Neural cell (in vitro differentiated cells): Measurements from ENCODE around the gene BMP7. TPM values are rescaled to one million over a fixed set of nuclear protein-coding genes. Genes with fewer than 3 reads are reported as not detected.

Experiments
- H2AFZ ChIP-seq: fragments of 200-600, 300-800 bp; sonication (generic), shearing (Covaris generic); 2 replicates; pipeline ENCODE4 v1.6.0; 2014; ENCODE audit warnings: low read depth, mild to moderate bottlenecking, antibody characterized with exemption, low read length, moderate library complexity
- H3F3A ChIP-seq: fragments of 200-600 bp; shearing (Covaris generic); 2 replicates; pipeline ENCODE4 v1.6.1; 2016; ENCODE audit warnings: mild to moderate bottlenecking, moderate library complexity, mixed read lengths, antibody characterized with exemption, low read length; ENCODE audit not compliant: insufficient read depth, poor library complexity, severe bottlenecking
- H3K27ac ChIP-seq: fragments of 200-600, 300-800 bp; sonication (generic), shearing (Covaris generic); 2 replicates; pipeline ENCODE4 v1.5.1; 2014; ENCODE audit warnings: mild to moderate bottlenecking, low read length, moderate library complexity
- H3K27me3 ChIP-seq: fragments of 300-800, 200-600 bp; sonication (generic), shearing (Covaris generic); 2 replicates; pipeline ENCODE4 v1.6.0; 2014; ENCODE audit warnings: mild to moderate bottlenecking, low read depth, low read length, moderate library complexity; ENCODE audit not compliant: insufficient read depth
- H3K36me3 ChIP-seq: fragments of 300-800, 200-600 bp; sonication (generic), shearing (Covaris generic); 2 replicates; pipeline ENCODE4 v1.5.1; 2014; ENCODE audit warnings: mild to moderate bottlenecking, antibody characterized with exemption, low read length, moderate library complexity; ENCODE audit not compliant: insufficient read depth
- H3K4me2 ChIP-seq: fragments of 300-800, 200-600 bp; sonication (generic), shearing (Covaris generic); 2 replicates; pipeline ENCODE4 v1.6.0; 2014; ENCODE audit warnings: mild to moderate bottlenecking, low read length
- H3K4me3 ChIP-seq: fragments of 300-800, 200-600 bp; sonication (generic), shearing (Covaris generic); 2 replicates; pipeline ENCODE4 v1.5.1; 2014; ENCODE audit warnings: mild to moderate bottlenecking, low read length, moderate library complexity
- H3K79me2 ChIP-seq: fragments of 200-600 bp; shearing (Covaris generic); replicated peaks from 2 replicates; pipeline ENCODE4 v1.6.0; 2014; ENCODE audit warnings: mild to moderate bottlenecking, low read length, moderate library complexity; ENCODE audit not compliant: insufficient read depth
- H3K9ac ChIP-seq: fragments of 300-800, 200-600 bp; sonication (generic), shearing (Covaris generic); 2 replicates; pipeline ENCODE4 v1.6.1; 2016; ENCODE audit warnings: mild to moderate bottlenecking, low read length, mixed read lengths
- H3K9me2 ChIP-seq: fragments of 200-600 bp; shearing (Covaris generic); 2 replicates; pipeline ENCODE4 v1.6.1; 2016; ENCODE audit warnings: mild to moderate bottlenecking, low read length, mixed read lengths; ENCODE audit not compliant: insufficient read depth
- H3K9me3 ChIP-seq: fragments of 200-600, 300-800 bp; sonication (generic), shearing (Covaris generic); 2 replicates; pipeline ENCODE4 v1.6.1; 2016; ENCODE audit warnings: mild to moderate bottlenecking, mixed run types, low read length, moderate library complexity, mixed read lengths
- H4K20me1 ChIP-seq: fragments of 200-600 bp; shearing (Covaris generic); 2 replicates; pipeline ENCODE4 v1.6.1; 2016; ENCODE audit warnings: mild to moderate bottlenecking, mixed run types; ENCODE audit not compliant: insufficient read depth
- CTCF ChIP-seq: fragments of 450-650 bp; IDR thresholded peaks from 2 replicates; pipeline ENCODE4 v1.5.1; 2014; ENCODE audit warnings: antibody characterized with exemption, mild to moderate bottlenecking, moderate library complexity; ENCODE audit not compliant: poor library complexity, severe bottlenecking
- EP300 ChIP-seq: fragments of 450-650 bp; conservative IDR thresholded peaks from 2 replicates; pipeline ENCODE4 v1.6.1; 2014; ENCODE audit warnings: antibody characterized with exemption, mild to moderate bottlenecking, moderate library complexity; ENCODE audit not compliant: poor library complexity, severe bottlenecking
- EZH2 ChIP-seq: fragments of 200-600, 300-800 bp; shearing (Covaris generic), sonication (generic); IDR thresholded peaks from 2 replicates; pipeline ENCODE4 v1.6.1; 2014; ENCODE audit warnings: antibody characterized with exemption, low read length, borderline replicate concordance, mild to moderate bottlenecking; ENCODE audit not compliant: insufficient read depth, poor library complexity, severe bottlenecking
- MXI1 ChIP-seq: fragments of 450-650 bp; conservative IDR thresholded peaks from 2 replicates; pipeline ENCODE4 v1.6.1; 2014; ENCODE audit warnings: antibody characterized with exemption, mild to moderate bottlenecking; ENCODE audit not compliant: poor library complexity, severe bottlenecking
- POLR2AphosphoS5 ChIP-seq: IDR thresholded peaks from 2 replicates; pipeline ENCODE4 v1.6.1; 2012
- RAD21 ChIP-seq: fragments of 450-650 bp; conservative IDR thresholded peaks from 2 replicates; pipeline ENCODE4 v1.6.1; 2014; ENCODE audit warnings: antibody characterized with exemption, mild to moderate bottlenecking, moderate library complexity
- SMC3 ChIP-seq: fragments of 450-650 bp; conservative IDR thresholded peaks from 2 replicates; pipeline ENCODE4 v1.6.1; 2014; ENCODE audit warnings: antibody characterized with exemption, mild to moderate bottlenecking, moderate library complexity; ENCODE audit not compliant: poor library complexity
- TAF1 ChIP-seq: IDR thresholded peaks from 2 replicates; pipeline ENCODE4 v1.6.1; 2012; ENCODE audit warnings: low read depth
- polyA plus RNA-seq: library from polyadenylated mRNA; depleted of rRNA; stranded (reverse); fragments of >200 nt; gene quantifications from 2 replicates; pipeline ENCODE4 v1.2.3, GENCODE V29; 2014
- TF ChIP-seq, protein P1 (sequence below): IDR thresholded peaks from 2 replicates; pipeline ENCODE4 v1.6.1; 2012; ENCODE audit warnings: borderline replicate concordance

Gene BMP7
- polyA plus RNA-seq, 1 donor from 2014 or later = 3.6 TPM

DNA sequence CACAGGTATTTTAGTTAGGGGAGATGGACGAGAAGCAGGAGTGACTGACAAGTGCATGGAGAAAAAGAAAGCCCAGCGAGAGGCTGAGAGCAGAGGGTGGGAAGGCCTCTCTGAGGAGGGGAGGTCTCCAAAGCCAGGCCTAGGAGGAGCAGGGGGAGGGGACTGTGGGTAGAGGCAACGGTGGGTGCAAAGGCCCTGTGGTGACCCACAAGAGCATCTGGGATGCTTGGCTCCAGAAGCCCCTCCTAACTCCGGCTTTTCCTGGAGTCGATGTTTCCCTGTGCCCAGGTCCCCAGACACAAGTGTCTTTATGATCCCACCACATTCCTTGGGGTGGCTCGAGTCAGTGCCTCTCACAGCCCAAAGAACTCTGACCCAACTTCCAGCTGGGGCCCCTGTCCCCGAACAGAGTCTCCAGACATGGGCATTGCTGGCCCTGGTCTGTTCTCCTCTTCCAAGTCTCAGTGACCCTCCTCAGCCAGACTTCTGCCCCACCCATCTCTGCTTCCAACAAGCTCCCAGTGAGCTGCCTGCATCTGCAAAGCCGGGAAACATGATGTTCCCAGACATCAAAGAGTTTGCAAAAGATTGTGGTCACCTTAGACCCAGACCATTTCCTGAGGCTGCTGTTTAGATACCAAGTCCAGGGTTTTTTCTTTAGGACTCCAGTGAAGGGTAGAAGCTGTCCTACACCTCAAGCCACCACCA is 11.1 kb upstream of the BMP7 start:
- no peak overlapping the region for H3K9ac ChIP-seq
- no peak overlapping the region for H3K4me2 ChIP-seq
- no peaks in the 10 kb centered on the region for H3F3A ChIP-seq
- H3K36me3 ChIP-seq = no peaks in the 10 kb centered on the region
- no peak for TF ChIP-seq RAD21
- no peak for TF ChIP-seq EP300
- no peak for TF ChIP-seq TAF1
- TF ChIP-seq SMC3 = no peak
- TF ChIP-seq CTCF = no peak
- no peak for TF ChIP-seq MXI1
- TF ChIP-seq EZH2 = no peak
- TF ChIP-seq POLR2AphosphoS5 = no peak
- TF ChIP-seq, protein P1, sequence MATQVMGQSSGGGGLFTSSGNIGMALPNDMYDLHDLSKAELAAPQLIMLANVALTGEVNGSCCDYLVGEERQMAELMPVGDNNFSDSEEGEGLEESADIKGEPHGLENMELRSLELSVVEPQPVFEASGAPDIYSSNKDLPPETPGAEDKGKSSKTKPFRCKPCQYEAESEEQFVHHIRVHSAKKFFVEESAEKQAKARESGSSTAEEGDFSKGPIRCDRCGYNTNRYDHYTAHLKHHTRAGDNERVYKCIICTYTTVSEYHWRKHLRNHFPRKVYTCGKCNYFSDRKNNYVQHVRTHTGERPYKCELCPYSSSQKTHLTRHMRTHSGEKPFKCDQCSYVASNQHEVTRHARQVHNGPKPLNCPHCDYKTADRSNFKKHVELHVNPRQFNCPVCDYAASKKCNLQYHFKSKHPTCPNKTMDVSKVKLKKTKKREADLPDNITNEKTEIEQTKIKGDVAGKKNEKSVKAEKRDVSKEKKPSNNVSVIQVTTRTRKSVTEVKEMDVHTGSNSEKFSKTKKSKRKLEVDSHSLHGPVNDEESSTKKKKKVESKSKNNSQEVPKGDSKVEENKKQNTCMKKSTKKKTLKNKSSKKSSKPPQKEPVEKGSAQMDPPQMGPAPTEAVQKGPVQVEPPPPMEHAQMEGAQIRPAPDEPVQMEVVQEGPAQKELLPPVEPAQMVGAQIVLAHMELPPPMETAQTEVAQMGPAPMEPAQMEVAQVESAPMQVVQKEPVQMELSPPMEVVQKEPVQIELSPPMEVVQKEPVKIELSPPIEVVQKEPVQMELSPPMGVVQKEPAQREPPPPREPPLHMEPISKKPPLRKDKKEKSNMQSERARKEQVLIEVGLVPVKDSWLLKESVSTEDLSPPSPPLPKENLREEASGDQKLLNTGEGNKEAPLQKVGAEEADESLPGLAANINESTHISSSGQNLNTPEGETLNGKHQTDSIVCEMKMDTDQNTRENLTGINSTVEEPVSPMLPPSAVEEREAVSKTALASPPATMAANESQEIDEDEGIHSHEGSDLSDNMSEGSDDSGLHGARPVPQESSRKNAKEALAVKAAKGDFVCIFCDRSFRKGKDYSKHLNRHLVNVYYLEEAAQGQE = no peak
- no peaks in the 10 kb centered on the region for H3K9me2 ChIP-seq
- no peaks in the 10 kb centered on the region for H3K27me3 ChIP-seq
- H3K4me3 ChIP-seq = no peak overlapping the region
- no peak overlapping the region for H3K27ac ChIP-seq
- no peak overlapping the region for H2AFZ ChIP-seq
- H3K79me2 ChIP-seq = no peaks in the 10 kb centered on the region
- H4K20me1 ChIP-seq = no peaks in the 10 kb centered on the region
- H3K9me3 ChIP-seq = no peaks in the 10 kb centered on the region

DNA sequence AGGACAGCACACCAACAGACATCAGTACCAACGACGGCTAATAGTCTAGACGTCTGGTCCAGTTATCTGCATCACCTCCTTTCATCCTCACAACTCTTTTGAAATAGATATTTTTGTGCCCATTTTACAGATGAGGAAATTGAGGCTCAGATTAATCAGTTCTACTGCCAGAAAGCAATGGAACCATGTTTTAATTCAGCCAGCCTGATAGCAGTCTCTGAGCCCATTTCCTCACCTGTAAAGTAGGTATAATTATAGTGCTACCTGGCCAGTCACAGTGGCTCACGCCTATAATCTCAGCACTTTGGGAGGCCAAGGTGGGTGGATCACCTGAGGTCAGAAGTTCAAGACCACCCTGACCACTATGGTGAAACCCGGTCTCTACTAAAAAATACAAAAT is 9.8 kb upstream of the BMP7 start:
- H2AFZ ChIP-seq = no peak overlapping the region
- no peaks in the 10 kb centered on the region for H3K36me3 ChIP-seq
- H3K9me2 ChIP-seq = no peaks in the 10 kb centered on the region
- H3K9ac ChIP-seq = no peak overlapping the region
- no peaks in the 10 kb centered on the region for H4K20me1 ChIP-seq
- TF ChIP-seq MXI1 = no peak
- no peak for TF ChIP-seq POLR2AphosphoS5
- TF ChIP-seq TAF1 = no peak
- no peak for TF ChIP-seq EZH2
- TF ChIP-seq RAD21 = no peak
- TF ChIP-seq SMC3 = no peak
- TF ChIP-seq EP300 = no peak
- TF ChIP-seq, protein P1 = no peak
- TF ChIP-seq CTCF = no peak
- no peaks in the 10 kb centered on the region for H3K9me3 ChIP-seq
- no peaks in the 10 kb centered on the region for H3K79me2 ChIP-seq
- no peaks in the 10 kb centered on the region for H3F3A ChIP-seq
- H3K27me3 ChIP-seq = no peaks in the 10 kb centered on the region
- no peak overlapping the region for H3K27ac ChIP-seq
- H3K4me3 ChIP-seq = no peak overlapping the region
- no peak overlapping the region for H3K4me2 ChIP-seq
